ENCODE results near the gene PXMP4.

DNA sequence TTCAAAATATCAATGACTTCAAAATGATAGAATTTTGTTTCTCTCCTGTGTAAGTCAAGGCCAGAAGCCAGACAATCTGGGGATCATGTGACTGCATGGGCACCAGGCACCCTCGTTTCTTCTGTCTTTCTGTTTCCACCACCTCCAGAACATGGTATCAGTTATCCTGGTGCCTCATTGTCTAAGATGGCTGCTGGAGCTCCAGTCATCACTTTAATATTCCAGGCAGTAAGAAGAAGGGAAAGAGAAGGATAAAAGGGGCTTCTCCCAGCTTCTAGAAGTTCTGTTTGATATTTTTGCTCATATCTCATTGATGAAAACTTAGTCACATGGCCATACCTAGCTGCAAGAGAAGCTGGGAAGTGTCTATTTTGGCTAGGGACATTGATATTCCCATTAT is 37.3 kb upstream of the PXMP4 start:
- TF ChIP-seq EZH2 (IDR thresholded peaks at IDR 0.05; ENCODE audit: borderline replicate concordance, insufficient read depth, low read length, poor library complexity, severe bottlenecking) = no peak
- TF ChIP-seq, protein P1, sequence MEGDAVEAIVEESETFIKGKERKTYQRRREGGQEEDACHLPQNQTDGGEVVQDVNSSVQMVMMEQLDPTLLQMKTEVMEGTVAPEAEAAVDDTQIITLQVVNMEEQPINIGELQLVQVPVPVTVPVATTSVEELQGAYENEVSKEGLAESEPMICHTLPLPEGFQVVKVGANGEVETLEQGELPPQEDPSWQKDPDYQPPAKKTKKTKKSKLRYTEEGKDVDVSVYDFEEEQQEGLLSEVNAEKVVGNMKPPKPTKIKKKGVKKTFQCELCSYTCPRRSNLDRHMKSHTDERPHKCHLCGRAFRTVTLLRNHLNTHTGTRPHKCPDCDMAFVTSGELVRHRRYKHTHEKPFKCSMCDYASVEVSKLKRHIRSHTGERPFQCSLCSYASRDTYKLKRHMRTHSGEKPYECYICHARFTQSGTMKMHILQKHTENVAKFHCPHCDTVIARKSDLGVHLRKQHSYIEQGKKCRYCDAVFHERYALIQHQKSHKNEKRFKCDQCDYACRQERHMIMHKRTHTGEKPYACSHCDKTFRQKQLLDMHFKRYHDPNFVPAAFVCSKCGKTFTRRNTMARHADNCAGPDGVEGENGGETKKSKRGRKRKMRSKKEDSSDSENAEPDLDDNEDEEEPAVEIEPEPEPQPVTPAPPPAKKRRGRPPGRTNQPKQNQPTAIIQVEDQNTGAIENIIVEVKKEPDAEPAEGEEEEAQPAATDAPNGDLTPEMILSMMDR (IDR thresholded peaks at IDR 0.05; ENCODE audit: poor library complexity, severe bottlenecking) = no peak
- TF ChIP-seq, protein P2, sequence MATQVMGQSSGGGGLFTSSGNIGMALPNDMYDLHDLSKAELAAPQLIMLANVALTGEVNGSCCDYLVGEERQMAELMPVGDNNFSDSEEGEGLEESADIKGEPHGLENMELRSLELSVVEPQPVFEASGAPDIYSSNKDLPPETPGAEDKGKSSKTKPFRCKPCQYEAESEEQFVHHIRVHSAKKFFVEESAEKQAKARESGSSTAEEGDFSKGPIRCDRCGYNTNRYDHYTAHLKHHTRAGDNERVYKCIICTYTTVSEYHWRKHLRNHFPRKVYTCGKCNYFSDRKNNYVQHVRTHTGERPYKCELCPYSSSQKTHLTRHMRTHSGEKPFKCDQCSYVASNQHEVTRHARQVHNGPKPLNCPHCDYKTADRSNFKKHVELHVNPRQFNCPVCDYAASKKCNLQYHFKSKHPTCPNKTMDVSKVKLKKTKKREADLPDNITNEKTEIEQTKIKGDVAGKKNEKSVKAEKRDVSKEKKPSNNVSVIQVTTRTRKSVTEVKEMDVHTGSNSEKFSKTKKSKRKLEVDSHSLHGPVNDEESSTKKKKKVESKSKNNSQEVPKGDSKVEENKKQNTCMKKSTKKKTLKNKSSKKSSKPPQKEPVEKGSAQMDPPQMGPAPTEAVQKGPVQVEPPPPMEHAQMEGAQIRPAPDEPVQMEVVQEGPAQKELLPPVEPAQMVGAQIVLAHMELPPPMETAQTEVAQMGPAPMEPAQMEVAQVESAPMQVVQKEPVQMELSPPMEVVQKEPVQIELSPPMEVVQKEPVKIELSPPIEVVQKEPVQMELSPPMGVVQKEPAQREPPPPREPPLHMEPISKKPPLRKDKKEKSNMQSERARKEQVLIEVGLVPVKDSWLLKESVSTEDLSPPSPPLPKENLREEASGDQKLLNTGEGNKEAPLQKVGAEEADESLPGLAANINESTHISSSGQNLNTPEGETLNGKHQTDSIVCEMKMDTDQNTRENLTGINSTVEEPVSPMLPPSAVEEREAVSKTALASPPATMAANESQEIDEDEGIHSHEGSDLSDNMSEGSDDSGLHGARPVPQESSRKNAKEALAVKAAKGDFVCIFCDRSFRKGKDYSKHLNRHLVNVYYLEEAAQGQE (IDR thresholded peaks at IDR 0.05; ENCODE audit: borderline replicate concordance) = no peak
- no peak for TF ChIP-seq RAD21 (conservative IDR thresholded peaks at IDR 0.05)
- TF ChIP-seq POLR2AphosphoS5 (IDR thresholded peaks at IDR 0.05) = no peak
- TF ChIP-seq MXI1 (conservative IDR thresholded peaks at IDR 0.05; ENCODE audit: poor library complexity, severe bottlenecking) = no peak
- no peak for TF ChIP-seq TAF1 (IDR thresholded peaks at IDR 0.05; ENCODE audit: low read depth)
- TF ChIP-seq EP300 (conservative IDR thresholded peaks at IDR 0.05; ENCODE audit: poor library complexity, severe bottlenecking) = no peak

Data from neural cell (in vitro differentiated cells).